Osteocyte (in vitro differentiated cells): ENCODE measurements around the gene SLC26A9. TPM values are rescaled to one million over a fixed set of nuclear protein-coding genes. Genes with fewer than 3 reads are reported as not detected.

Experiments
- DNase-seq: peaks from one replicate; pipeline ENCODE4 v3.0.0; 2021; ENCODE audit warnings: mixed read lengths; ENCODE audit not compliant: unreplicated experiment; ENCODE audit errors: extremely low spot score
- H3K27ac Mint-ChIP-seq: one replicate; pipeline ENCODE4 v1.8.0; 2021; ENCODE audit warnings: mild to moderate bottlenecking, mixed read lengths; ENCODE audit not compliant: unreplicated experiment
- H3K27me3 Mint-ChIP-seq: one replicate; pipeline ENCODE4 v1.8.0; 2021; ENCODE audit warnings: mixed read lengths; ENCODE audit not compliant: unreplicated experiment
- H3K36me3 Mint-ChIP-seq: one replicate; pipeline ENCODE4 v1.8.0; 2021; ENCODE audit warnings: mixed read lengths; ENCODE audit not compliant: unreplicated experiment
- H3K4me1 Mint-ChIP-seq: one replicate; pipeline ENCODE4 v1.8.0; 2021; ENCODE audit warnings: mixed read lengths; ENCODE audit not compliant: unreplicated experiment
- H3K4me3 Mint-ChIP-seq: one replicate; pipeline ENCODE4 v1.8.0; 2021; ENCODE audit warnings: mild to moderate bottlenecking, moderate library complexity, mixed read lengths; ENCODE audit not compliant: unreplicated experiment
- H3K9me3 Mint-ChIP-seq: one replicate; pipeline ENCODE4 v1.8.0; 2021; ENCODE audit warnings: mixed read lengths; ENCODE audit not compliant: unreplicated experiment
- total RNA-seq: library from RNA; stranded (reverse); gene quantifications from 2 replicates; pipeline ENCODE4 v1.2.1, GENCODE V29; 2021
- TF ChIP-seq, protein P1 (sequence below): fragments of 200-600 bp; sonication (generic); IDR thresholded peaks from 2 replicates; pipeline ENCODE4 v1.5.0; 2021; ENCODE audit warnings: antibody characterized with exemption, mild to moderate bottlenecking, moderate library complexity

SLC26A9 gene
- total RNA-seq, 1 donor from 2014 or later: not detected

DNA sequence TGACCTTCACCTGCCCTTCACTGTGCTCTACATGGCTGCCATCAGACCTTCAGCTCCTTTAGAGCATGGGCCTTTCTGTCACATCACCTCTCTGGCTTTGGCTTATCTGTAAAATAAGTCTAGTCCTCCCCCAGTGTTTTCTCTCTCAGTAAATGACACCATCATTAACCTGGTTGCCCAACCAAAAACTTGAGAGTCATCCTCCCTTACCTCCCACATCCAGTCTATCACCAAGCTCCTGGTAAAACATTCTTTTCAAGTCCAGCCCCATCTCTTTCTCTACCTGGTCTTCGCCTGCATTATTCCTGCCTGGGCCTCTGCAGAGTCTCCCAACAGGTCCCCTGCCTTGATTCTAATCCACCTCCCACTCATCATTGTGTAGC lies 13.1 kb downstream of the SLC26A9 start:
- Mint-ChIP-seq H3K27ac (no peak overlapping the region), H3K36me3 (no peaks in the 10 kb centered on the region), H3K4me1 (no peaks in the 10 kb centered on the region), H3K9me3 (no peaks in the 10 kb centered on the region), H3K27me3 (peaks cover 9% of the 10 kb centered on the region), H3K4me3 (no peak overlapping the region)
- no peak for DNase-seq
- TF ChIP-seq, protein P1, sequence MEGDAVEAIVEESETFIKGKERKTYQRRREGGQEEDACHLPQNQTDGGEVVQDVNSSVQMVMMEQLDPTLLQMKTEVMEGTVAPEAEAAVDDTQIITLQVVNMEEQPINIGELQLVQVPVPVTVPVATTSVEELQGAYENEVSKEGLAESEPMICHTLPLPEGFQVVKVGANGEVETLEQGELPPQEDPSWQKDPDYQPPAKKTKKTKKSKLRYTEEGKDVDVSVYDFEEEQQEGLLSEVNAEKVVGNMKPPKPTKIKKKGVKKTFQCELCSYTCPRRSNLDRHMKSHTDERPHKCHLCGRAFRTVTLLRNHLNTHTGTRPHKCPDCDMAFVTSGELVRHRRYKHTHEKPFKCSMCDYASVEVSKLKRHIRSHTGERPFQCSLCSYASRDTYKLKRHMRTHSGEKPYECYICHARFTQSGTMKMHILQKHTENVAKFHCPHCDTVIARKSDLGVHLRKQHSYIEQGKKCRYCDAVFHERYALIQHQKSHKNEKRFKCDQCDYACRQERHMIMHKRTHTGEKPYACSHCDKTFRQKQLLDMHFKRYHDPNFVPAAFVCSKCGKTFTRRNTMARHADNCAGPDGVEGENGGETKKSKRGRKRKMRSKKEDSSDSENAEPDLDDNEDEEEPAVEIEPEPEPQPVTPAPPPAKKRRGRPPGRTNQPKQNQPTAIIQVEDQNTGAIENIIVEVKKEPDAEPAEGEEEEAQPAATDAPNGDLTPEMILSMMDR: no peak

DNA sequence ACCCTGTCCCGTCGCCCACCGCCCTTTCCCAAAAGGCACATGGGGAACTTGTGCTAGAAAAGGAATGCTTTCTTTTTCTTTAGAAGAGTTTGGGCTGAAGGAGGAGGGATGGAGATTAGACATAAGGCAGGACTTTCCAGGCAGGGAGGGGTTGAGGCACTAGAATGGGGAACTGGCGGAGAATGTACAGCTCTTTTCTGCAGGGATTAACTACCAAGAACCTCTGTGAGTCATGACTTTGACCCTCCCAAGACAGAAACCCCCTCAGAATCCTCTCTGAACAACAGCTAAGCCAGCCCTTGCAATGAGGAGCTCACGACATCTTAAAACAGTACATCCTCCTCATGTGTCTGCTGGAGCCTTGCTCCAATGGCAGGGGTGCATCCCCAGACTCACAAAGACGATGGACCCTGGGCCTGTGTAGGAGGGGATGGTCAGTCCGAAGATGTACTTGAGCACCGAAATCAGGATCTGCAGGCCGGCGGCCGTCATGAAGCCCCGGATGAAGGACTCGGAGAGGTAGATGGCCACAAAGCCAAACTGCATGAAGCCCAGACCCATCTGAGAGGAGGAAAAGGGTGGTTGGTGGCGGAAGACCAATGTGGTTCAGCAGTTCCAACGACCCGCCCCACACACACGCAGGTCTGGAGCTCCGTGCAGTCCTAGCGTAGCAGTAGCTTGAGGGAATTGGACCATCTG lies 13.6 kb downstream of the SLC26A9 start:
- H3K4me3 Mint-ChIP-seq: no peak overlapping the region
- no peak for DNase-seq
- peaks cover 9% of the 10 kb centered on the region for H3K27me3 Mint-ChIP-seq
- TF ChIP-seq, protein P1: no peak
- H3K9me3 Mint-ChIP-seq: no peaks in the 10 kb centered on the region
- no peak overlapping the region for H3K27ac Mint-ChIP-seq
- no peaks in the 10 kb centered on the region for H3K36me3 Mint-ChIP-seq
- H3K4me1 Mint-ChIP-seq: no peaks in the 10 kb centered on the region

DNA sequence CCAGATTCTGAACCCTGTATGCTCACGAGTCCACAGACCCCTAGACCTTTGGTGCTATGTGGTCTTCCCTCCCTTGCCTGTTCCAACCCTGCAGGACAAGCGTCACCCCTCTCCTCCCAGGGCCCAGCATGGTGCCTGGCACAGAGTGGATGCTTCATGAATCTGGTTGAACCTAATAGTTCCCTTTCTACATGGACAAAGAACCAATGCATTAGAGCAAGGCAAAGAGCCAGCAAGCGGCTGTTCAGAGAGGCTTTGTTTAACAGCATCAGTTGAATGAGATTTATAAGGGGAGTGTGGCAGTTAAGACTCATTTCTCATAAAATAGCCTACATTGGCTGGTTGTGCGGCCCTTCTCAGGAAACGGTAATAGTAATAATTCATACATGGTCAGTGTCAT lies 14.9 kb downstream of the SLC26A9 start:
- no peak for DNase-seq
- Mint-ChIP-seq H3K27ac (no peak overlapping the region), H3K27me3 (peaks cover 9% of the 10 kb centered on the region), H3K4me3 (no peak overlapping the region), H3K36me3 (no peaks in the 10 kb centered on the region), H3K4me1 (no peaks in the 10 kb centered on the region), H3K9me3 (no peaks in the 10 kb centered on the region)
- TF ChIP-seq, protein P1: no peak

DNA sequence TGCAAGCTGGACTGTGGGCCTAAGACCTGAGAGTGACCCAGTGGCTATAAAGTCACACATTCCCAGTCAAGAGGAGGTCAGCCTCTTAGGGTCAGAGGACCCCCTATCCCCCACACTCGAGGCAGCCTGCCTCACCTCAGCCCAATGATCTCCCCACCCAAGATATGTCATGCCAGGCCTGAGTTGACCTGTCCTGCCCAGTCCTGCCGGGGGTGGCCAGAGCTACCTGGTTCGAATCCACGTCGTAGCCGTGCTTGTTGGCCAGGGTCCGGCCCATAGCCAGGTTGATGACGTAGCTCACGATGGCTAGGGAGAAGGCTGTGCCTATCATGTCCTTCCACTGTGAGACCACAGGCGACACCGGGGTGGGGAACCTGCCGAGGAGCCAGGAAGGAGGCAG lies 15.6 kb downstream of the SLC26A9 start:
- TF ChIP-seq, protein P1: no peak
- Mint-ChIP-seq H3K36me3 (no peaks in the 10 kb centered on the region), H3K4me3 (no peak overlapping the region), H3K27me3 (peaks cover 9% of the 10 kb centered on the region), H3K9me3 (no peaks in the 10 kb centered on the region), H3K27ac (no peak overlapping the region), H3K4me1 (no peaks in the 10 kb centered on the region)
- no peak for DNase-seq

DNA sequence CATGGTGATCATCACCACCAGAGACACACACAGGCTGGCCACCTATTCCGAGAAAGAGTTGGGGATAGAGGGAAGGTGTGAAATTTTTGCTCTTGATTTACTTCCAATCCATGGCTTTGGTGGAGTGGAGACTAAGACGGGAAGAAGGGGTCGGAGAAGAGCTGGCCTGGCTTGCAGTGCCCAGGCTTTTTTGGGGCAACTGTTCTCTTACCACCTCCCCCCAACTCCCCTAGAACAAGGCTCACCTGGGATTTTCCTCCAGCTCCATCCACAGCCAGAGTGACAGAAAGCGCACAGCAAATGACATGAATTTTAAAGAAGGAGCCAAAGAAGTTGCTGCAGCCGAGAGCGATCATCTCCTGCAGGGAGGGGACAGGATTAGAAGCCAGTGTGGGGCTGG lies 16.0 kb downstream of the SLC26A9 start:
- TF ChIP-seq, protein P1: no peak
- no peak for DNase-seq
- no peaks in the 10 kb centered on the region for H3K36me3 Mint-ChIP-seq
- H3K4me1 Mint-ChIP-seq: no peaks in the 10 kb centered on the region
- H3K27ac Mint-ChIP-seq: no peak overlapping the region
- peaks cover 9% of the 10 kb centered on the region for H3K27me3 Mint-ChIP-seq
- H3K4me3 Mint-ChIP-seq: no peak overlapping the region
- H3K9me3 Mint-ChIP-seq: no peaks in the 10 kb centered on the region
